ENCODE measurements around the gene MRPS18A.
"Not testable (repeated sequence)": the region's sequence is repeated elsewhere in the genome, so short reads cannot be mapped to it uniquely, and the experiment has no call there.

The MRPS18A gene

GRCh38 chr6:43708860-43709653 lies 21.5 kb upstream of the MRPS18A start:
- Histone ChIP-seq H3K4me3 (ENCODE audit: low read length in 2 of 2) (no peak overlapping the region), H3K27ac (ENCODE audit: low read depth in 2 of 2, low read length in 2 of 2) (peak overlapping the region in 1 of 2 donors; percentile 64), H3K9me3 (ENCODE audit: control insufficient read depth in 2 of 2, low read length in 2 of 2) (no peaks in the 10 kb centered on the region), H3K4me1 (ENCODE audit: control insufficient read depth in 2 of 2, insufficient read depth in 2 of 2, low read length in 2 of 2) (peaks cover 11 to 27% of the 10 kb centered on the region in 2 donors), H3K27me3 (ENCODE audit: control insufficient read depth in 2 of 2, insufficient read depth in 2 of 2, low read length in 2 of 2) (no peaks in the 10 kb centered on the region), H3K9ac (ENCODE audit: low read depth in 1 of 2, low read length in 2 of 2) (no peak overlapping the region), H3K36me3 (ENCODE audit: control insufficient read depth in 2 of 2, insufficient read depth in 2 of 2, low read length in 2 of 2) (no peaks in the 10 kb centered on the region)

GRCh38 chr6:43707767-43708166 lies 20.2 kb upstream of the MRPS18A start:
- Histone ChIP-seq H3K9me3 (ENCODE audit: control insufficient read depth in 2 of 2, low read length in 2 of 2) (no peaks in the 10 kb centered on the region), H3K27ac (ENCODE audit: low read depth in 2 of 2, low read length in 2 of 2) (no peak overlapping the region), H3K36me3 (ENCODE audit: control insufficient read depth in 2 of 2, insufficient read depth in 2 of 2, low read length in 2 of 2) (no peaks in the 10 kb centered on the region), H3K4me1 (ENCODE audit: control insufficient read depth in 2 of 2, insufficient read depth in 2 of 2, low read length in 2 of 2) (peaks cover 22 to 40% of the 10 kb centered on the region in 2 donors), H3K9ac (ENCODE audit: low read depth in 1 of 2, low read length in 2 of 2) (no peak overlapping the region), H3K4me3 (ENCODE audit: low read length in 2 of 2) (no peak overlapping the region), H3K27me3 (ENCODE audit: control insufficient read depth in 2 of 2, insufficient read depth in 2 of 2, low read length in 2 of 2) (no peaks in the 10 kb centered on the region)

GRCh38 chr6:43707269-43707668 lies 19.7 kb upstream of the MRPS18A start:
- Histone ChIP-seq H3K9ac (ENCODE audit: low read depth in 1 of 2, low read length in 2 of 2) (no peak overlapping the region), H3K4me3 (ENCODE audit: low read length in 2 of 2) (no peak overlapping the region), H3K4me1 (ENCODE audit: control insufficient read depth in 2 of 2, insufficient read depth in 2 of 2, low read length in 2 of 2) (peaks cover 22 to 44% of the 10 kb centered on the region in 2 donors), H3K27ac (ENCODE audit: low read depth in 2 of 2, low read length in 2 of 2) (no peak overlapping the region), H3K27me3 (ENCODE audit: control insufficient read depth in 2 of 2, insufficient read depth in 2 of 2, low read length in 2 of 2) (no peaks in the 10 kb centered on the region), H3K9me3 (ENCODE audit: control insufficient read depth in 2 of 2, low read length in 2 of 2) (no peaks in the 10 kb centered on the region), H3K36me3 (ENCODE audit: control insufficient read depth in 2 of 2, insufficient read depth in 2 of 2, low read length in 2 of 2) (no peaks in the 10 kb centered on the region)

GRCh38 chr6:43706788-43707187 lies 19.2 kb upstream of the MRPS18A start:
- Histone ChIP-seq H3K4me1 (ENCODE audit: control insufficient read depth in 2 of 2, insufficient read depth in 2 of 2, low read length in 2 of 2) (peaks cover 22 to 48% of the 10 kb centered on the region in 2 donors), H3K36me3 (ENCODE audit: control insufficient read depth in 2 of 2, insufficient read depth in 2 of 2, low read length in 2 of 2) (no peaks in the 10 kb centered on the region), H3K27me3 (ENCODE audit: control insufficient read depth in 2 of 2, insufficient read depth in 2 of 2, low read length in 2 of 2) (no peaks in the 10 kb centered on the region), H3K4me3 (ENCODE audit: low read length in 2 of 2) (no peak overlapping the region), H3K27ac (ENCODE audit: low read depth in 2 of 2, low read length in 2 of 2) (peak overlapping the region; percentile 39 to 77), H3K9me3 (ENCODE audit: control insufficient read depth in 2 of 2, low read length in 2 of 2) (no peaks in the 10 kb centered on the region), H3K9ac (ENCODE audit: low read depth in 1 of 2, low read length in 2 of 2) (no peak overlapping the region)

GRCh38 chr6:43705996-43706395 lies 18.4 kb upstream of the MRPS18A start:
- H3K36me3 ChIP-seq (ENCODE audit: control insufficient read depth in 2 of 2, insufficient read depth in 2 of 2, low read length in 2 of 2): no peaks in the 10 kb centered on the region
- H3K9me3 ChIP-seq (ENCODE audit: control insufficient read depth in 2 of 2, low read length in 2 of 2): no peaks in the 10 kb centered on the region
- peaks cover 22 to 48% of the 10 kb centered on the region in 2 donors for H3K4me1 ChIP-seq (ENCODE audit: control insufficient read depth in 2 of 2, insufficient read depth in 2 of 2, low read length in 2 of 2)

GRCh38 chr6:43703512-43704429 lies 16.2 kb upstream of the MRPS18A start:
- Histone ChIP-seq H3K4me1 (ENCODE audit: control insufficient read depth in 2 of 2, insufficient read depth in 2 of 2, low read length in 2 of 2) (peaks cover 29 to 56% of the 10 kb centered on the region in 2 donors), H3K4me3 (ENCODE audit: low read length in 2 of 2) (no peak overlapping the region), H3K9ac (ENCODE audit: low read depth in 1 of 2, low read length in 2 of 2) (peak overlapping the region; percentile 3 to 60), H3K27me3 (ENCODE audit: control insufficient read depth in 2 of 2, insufficient read depth in 2 of 2, low read length in 2 of 2) (no peaks in the 10 kb centered on the region), H3K36me3 (ENCODE audit: control insufficient read depth in 2 of 2, insufficient read depth in 2 of 2, low read length in 2 of 2) (no peaks in the 10 kb centered on the region), H3K27ac (ENCODE audit: low read depth in 2 of 2, low read length in 2 of 2) (peak overlapping the region; percentile 89 to 91), H3K9me3 (ENCODE audit: control insufficient read depth in 2 of 2, low read length in 2 of 2) (no peaks in the 10 kb centered on the region)

More at GRCh38 chr6:43705996-43706395, 18.4 kb upstream of the MRPS18A start:
- peak overlapping the region; percentile 39 to 77 for H3K27ac ChIP-seq (ENCODE audit: low read depth in 2 of 2, low read length in 2 of 2)
- H3K27me3 ChIP-seq (ENCODE audit: control insufficient read depth in 2 of 2, insufficient read depth in 2 of 2, low read length in 2 of 2): no peaks in the 10 kb centered on the region
- H3K9ac ChIP-seq (ENCODE audit: low read depth in 1 of 2, low read length in 2 of 2): peak overlapping the region in 1 of 2 donors; percentile 20
- peak overlapping the region in 1 of 2 donors; percentile 5 for H3K4me3 ChIP-seq (ENCODE audit: low read length in 2 of 2)

GRCh38 chr6:43702534-43703440 lies 15.2 kb upstream of the MRPS18A start:
- H3K36me3 ChIP-seq (ENCODE audit: control insufficient read depth in 2 of 2, insufficient read depth in 2 of 2, low read length in 2 of 2): no peaks in the 10 kb centered on the region
- peaks cover 34 to 62% of the 10 kb centered on the region in 2 donors for H3K4me1 ChIP-seq (ENCODE audit: control insufficient read depth in 2 of 2, insufficient read depth in 2 of 2, low read length in 2 of 2)
- no peaks in the 10 kb centered on the region for H3K27me3 ChIP-seq (ENCODE audit: control insufficient read depth in 2 of 2, insufficient read depth in 2 of 2, low read length in 2 of 2)
- no peaks in the 10 kb centered on the region for H3K9me3 ChIP-seq (ENCODE audit: control insufficient read depth in 2 of 2, low read length in 2 of 2)
- H3K9ac ChIP-seq (ENCODE audit: low read depth in 1 of 2, low read length in 2 of 2): peak overlapping the region; percentile 57 to 60
- peak overlapping the region in 1 of 2 donors; percentile 43 for H3K4me3 ChIP-seq (ENCODE audit: low read length in 2 of 2)
- H3K27ac ChIP-seq (ENCODE audit: low read depth in 2 of 2, low read length in 2 of 2): peak overlapping the region; percentile 89 to 91

- Histone ChIP-seq H3K36me3 (ENCODE audit: control insufficient read depth in 2 of 2, insufficient read depth in 2 of 2, low read length in 2 of 2) (no peaks in the 10 kb centered on the region), H3K4me1 (ENCODE audit: control insufficient read depth in 2 of 2, insufficient read depth in 2 of 2, low read length in 2 of 2) (peaks cover 34 to 62% of the 10 kb centered on the region in 2 donors), H3K27me3 (ENCODE audit: control insufficient read depth in 2 of 2, insufficient read depth in 2 of 2, low read length in 2 of 2) (no peaks in the 10 kb centered on the region), H3K9ac (ENCODE audit: low read depth in 1 of 2, low read length in 2 of 2) (peak overlapping the region in 1 of 2 donors; percentile 57), H3K27ac (ENCODE audit: low read depth in 2 of 2, low read length in 2 of 2) (peak overlapping the region; percentile 89 to 91), H3K4me3 (ENCODE audit: low read length in 2 of 2) (no peak overlapping the region), H3K9me3 (ENCODE audit: control insufficient read depth in 2 of 2, low read length in 2 of 2) (no peaks in the 10 kb centered on the region)
These were observed 14.6 kb upstream of the MRPS18A start for GRCh38 chr6:43702171-43702533.

- H3K9me3 ChIP-seq (ENCODE audit: control insufficient read depth in 2 of 2, low read length in 2 of 2): not testable (repeated sequence)
These were observed 13.5 kb upstream of the MRPS18A start for GRCh38 chr6:43700939-43701560.

More at GRCh38 chr6:43700939-43701560, 13.5 kb upstream of the MRPS18A start:
- H3K36me3 ChIP-seq (ENCODE audit: control insufficient read depth in 2 of 2, insufficient read depth in 2 of 2, low read length in 2 of 2); H3K27me3 ChIP-seq (ENCODE audit: control insufficient read depth in 2 of 2, insufficient read depth in 2 of 2, low read length in 2 of 2); H3K27ac ChIP-seq (ENCODE audit: low read depth in 2 of 2, low read length in 2 of 2); H3K9ac ChIP-seq (ENCODE audit: low read depth in 1 of 2, low read length in 2 of 2); H3K4me3 ChIP-seq (ENCODE audit: low read length in 2 of 2): not testable (repeated sequence)
- H3K4me1 ChIP-seq (ENCODE audit: control insufficient read depth in 2 of 2, insufficient read depth in 2 of 2, low read length in 2 of 2): peaks cover 30 to 58% of the 10 kb centered on the region in 2 donors

Data from mucosa of rectum (tissue), 2 donors.